CD4-positive, alpha-beta T cell treated with Interleukin-21 for 1 hour (primary cell): ENCODE measurements around the gene ALPP.
"Not testable (repeated sequence)": the region's sequence is repeated elsewhere in the genome, so short reads cannot be mapped to it uniquely, and the experiment has no call there.

ENCODE experiments used
- DNase-seq: peaks from one replicate; pipeline ENCODE4 v3.0.0-alpha.2; 2020

ALPP gene

DNA sequence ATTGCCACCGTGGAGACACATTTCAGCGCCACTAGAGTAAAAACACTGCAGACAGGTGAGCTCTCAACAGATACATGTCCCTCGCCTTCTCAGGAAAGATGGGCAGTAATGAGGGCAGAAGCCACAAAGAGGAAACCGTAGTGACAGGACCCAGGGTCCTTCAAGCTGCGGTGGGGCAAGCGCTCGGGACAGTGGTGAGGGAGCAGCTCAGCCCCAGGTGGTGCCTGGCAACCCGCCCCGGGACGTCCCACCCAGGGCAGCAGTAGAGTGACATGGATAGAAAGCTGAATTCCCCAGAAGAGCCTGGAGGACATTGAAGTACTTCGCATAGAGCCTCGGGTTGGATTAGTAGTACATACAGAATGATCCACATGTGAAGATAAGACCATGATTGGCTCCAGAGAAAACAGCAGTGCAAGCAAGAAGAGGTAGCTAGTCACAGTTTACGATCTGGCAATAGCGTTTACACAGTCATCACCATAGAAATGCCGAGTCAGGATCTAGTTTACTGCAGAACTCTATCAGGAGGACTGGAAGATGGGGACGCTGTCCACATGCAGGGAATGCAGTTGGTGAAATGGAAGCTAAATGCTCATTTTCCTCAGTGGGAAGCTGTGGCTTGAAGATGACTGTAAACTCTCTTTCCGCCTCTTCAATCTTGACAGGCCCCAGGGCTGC lies 37.4 kb upstream of the ALPP start:
- no peak for DNase-seq

DNA sequence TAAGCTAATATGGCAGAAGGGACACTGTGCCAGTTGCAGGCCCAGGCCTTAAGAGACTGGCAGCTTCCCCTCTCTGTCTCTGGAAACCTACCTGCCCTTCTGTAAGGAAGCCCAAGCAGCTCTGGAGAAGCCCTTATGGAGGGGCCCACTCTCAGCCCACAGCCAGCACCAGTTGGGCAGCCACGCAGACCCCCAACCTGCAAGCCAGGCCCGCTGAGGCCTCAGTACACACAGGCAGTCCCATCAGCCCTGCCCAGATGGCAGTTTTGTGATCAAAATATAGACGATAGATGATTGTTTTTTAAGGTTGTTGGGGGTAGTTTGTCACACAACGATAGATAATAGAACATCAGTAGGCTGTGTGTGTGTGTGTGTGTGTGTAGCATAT lies 36.8 kb upstream of the ALPP start:
- DNase-seq = no peak

DNA sequence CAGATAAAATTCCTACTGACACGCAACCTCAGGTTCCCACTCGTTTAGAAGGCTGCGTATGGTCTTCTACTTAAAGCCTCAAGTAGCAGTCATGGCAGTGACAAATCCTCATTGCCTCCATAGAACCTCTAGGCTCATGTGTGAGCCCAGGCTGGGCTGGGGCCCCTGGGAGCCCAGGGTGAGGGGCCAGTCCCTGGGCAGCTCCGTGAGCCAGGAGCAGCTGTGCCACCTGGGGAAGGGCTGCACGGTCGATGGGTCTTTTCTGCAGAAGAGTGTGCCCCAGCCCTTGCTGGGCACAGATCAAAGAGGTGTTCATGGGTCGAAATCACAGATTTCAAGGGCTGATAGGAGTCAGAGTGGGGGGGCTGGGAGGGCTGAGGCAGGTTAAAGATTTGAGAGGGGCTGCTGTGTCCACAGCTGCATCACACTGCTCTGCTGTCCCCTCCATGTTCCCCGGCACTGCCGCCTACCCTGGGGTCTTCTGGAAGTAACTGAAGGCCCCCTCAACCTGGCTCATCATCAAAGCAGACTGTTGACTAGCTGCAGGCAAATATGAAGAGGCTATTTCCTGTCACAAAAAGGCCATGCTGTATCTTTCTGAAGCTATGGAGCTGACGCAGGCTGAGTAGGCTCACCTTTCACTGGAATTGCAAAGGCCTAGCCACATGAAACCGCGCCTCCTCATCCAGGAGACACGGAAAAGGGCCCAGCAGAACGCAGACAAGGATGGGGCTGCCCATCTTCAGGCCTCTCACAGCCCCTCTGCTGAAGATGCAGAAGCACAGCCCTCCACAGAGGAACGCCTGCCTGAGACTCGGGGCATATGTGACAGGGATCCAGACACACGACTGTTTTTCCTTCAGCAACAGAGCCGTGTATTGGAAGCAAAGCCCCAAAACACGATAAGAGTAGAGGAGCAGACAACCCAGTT lies 35.7 kb upstream of the ALPP start:
- DNase-seq = no peak

DNA sequence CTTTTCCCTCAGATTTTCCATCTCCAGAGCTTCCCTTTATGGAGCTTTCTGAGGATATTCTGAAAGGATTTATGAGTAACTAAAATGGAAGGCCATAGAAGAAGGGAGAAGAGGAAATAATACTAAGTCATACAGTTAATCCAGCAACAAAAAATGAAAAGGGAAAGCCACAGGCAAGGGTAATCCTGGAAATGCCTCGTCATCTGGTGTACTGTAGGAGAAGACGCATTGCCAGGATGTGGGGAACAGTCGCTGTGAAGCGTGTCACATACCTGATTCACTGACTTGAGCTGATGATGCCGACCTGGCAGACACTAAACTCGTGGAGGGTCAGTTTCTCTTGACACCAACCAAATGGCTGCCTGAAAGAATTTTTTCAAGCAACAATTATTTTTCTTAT lies 34.7 kb upstream of the ALPP start:
- DNase-seq = no peak

DNA sequence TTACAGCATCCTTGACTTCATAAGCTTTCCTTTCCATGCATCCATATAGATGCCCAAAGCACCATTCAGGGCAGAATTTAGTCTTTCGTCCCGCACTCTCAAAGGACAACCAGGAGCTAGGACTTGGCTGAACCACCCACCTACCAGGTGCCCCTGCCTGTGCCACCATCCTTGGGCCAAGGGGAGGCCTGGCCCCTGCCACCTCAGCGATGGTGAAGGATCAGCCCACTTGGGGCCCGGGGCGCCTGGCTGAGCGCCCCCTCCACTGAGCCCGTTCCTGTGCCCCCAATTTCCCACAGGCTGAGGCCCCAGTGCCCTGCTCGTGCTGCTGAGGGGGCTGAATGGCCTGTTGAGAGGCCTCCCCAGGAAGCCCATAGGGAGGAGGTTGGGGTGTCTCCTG lies 33.3 kb upstream of the ALPP start:
- no peak for DNase-seq

DNA sequence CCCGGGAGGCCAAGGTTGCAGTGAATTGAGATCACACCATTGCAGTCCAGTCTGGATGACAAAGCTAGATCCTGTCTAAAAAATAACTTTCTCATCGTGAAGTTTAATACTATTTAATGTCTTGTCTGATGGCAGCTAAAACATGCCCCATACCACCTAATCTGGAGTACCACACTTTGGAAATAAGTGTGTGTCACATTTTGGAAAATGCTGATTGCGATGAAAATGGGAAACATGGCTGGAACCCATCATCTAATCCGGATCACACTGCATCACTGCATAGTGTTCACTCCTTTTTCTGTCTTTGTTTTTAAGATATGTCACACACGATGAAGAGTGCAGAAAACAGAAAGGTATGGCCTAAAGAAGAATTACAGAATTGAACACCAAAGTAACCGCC lies 31.2 kb upstream of the ALPP start:
- DNase-seq = no peak

DNA sequence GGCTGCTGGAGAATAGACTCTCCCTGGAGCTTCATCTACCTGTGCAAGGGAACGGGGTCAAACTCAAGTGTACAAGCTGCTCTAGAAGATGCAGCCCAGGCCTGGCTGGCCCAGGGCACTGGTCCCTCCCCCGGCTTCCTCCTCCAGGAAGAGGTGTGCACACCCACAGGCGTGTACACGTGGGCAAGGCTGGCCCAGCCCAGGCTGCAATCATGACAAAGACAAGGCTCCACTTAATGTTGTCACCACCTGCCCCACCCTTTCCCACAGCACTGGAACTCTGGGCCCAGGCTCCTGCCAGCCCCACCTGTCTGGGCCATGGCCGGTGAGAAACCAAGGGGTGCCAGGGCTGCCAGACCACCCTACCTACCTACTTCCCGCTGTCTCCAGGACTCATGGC lies 29.6 kb upstream of the ALPP start:
- DNase-seq = peak; percentile 8

DNA sequence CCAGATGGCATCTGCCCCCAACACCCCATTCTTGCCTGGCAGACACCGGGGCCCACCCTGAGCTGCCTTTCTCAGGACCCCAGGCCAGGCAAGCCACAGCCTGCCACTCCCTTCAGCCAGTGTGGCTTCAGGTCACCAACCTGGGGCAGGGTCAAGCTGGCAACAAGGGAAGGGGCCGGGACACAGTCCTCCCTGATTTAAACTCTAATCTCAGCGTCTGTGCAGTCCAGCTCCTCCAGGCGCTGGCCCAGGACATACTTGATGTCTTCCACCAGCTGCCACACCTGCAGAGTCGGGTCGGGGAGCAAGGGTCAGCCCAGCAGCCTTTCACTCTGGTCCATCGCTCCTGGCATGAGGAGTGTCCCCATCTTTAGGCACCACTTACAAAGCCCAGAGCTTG lies 29.0 kb upstream of the ALPP start:
- no peak for DNase-seq

DNA sequence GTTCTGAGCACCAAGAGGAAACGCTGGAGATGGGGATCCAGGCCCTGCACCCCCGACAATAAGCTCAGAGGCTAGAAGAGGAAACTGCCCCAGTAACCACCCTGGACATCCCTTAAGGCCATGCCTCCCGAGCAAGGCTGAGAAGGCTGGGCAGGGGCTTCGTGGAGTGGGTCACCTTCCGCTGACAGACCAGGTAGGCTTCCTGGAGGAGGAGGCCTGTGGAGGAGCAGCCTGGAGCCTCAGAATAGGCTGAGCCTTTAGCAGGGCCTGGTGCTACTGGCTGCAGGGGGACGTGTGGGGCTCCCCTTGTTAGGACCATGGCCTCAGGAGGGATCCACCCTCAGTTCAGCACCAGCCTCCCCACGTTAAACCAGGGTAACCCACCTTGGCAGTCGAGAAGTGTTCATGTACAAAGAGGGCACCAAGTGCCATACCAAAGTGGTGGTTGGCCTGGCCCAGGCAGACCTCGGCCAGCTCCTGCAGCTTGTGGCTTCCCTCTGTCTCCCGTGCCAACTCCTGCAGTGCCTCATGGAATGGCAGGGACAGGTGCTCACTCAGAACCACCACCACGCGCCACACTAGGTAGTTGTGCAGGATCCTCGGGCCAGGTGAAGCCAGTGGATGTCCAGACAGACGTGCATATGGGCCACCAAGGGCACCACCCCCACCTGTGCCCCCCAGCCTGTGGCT lies 28.5 kb upstream of the ALPP start:
- no peak for DNase-seq

DNA sequence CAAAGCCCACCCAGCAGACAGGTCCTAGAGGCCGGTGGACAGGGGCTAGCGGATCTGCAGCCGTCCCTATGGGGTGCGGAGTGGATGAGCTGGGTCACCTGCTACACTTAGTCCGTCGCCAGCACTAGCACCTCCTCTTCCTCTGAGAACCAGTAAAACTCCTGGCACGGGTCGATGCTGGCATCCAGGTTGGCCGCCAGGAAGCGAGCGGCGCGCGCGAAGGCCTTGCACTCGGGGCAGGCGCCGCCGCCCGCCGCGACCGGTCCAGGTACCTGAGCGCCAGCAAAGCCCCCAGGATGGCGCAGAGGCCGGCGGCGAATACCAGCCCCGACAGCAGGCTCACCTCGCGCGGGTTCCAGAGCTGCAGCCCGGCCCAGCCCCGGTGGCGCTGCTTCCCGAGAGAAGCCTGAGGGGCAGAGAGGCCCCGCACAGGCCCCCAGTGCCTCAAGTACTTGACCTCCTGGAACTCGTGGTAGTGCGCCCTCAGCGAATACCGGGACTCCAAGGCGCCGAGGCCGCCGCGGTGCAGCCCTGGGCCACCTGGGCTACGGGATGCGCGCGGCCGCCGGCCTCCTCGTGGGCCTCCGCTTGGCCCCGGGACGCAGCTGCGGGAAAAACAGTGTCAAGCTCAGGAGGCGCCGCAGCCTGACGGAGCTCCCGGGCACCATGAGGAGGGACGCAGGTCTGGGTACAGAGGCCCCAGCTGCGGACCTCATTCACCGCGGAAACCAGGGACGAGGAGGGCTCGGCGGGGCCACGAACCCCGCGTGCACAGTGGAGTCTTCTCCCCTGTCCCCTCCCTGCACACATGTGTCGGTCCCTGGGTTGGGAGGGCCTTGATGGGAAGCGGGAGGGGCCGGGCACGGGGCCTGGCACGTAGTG lies 27.5 kb upstream of the ALPP start:
- DNase-seq = no peak

DNA sequence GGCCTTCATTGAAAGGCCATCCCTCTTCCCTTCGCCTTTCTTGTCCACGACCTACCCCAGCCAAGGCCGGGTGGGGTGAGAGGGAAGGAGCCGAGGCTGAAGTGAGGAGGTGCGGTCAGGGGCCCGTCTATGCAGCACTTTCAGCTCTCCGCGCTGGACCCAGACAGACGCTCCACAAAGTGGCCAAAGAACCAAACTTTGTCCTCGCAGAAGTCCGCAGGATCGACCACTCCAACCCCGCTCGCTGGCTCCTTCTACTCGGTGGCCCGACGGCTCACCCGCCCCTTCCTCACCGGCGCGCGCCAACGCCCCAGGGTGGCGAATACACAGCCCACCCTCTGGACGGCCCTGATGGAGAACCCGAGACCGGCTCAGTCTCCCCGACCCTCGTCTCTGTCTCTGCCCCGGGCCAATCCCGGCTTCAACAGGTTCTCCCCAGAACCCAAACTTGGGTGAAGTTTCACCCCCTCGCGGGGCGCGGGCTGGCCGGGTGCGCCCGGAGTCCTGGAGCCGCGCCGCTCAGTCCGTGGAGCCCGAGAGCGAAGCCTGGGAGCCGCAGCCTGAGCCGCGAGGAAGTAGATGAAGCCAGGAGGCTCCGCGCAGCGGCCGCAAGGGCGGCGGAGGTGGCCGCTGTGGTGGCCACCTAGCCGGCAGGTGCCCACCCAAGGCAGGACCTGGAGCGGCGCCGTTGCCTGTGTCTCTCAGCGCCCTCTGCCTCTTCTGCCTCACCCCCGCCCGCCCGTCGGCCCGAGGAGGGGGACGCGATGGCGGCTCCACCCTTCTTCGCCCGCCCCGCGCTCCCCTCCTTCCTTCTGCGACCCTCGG lies 26.7 kb upstream of the ALPP start:
- no peak for DNase-seq

DNA sequence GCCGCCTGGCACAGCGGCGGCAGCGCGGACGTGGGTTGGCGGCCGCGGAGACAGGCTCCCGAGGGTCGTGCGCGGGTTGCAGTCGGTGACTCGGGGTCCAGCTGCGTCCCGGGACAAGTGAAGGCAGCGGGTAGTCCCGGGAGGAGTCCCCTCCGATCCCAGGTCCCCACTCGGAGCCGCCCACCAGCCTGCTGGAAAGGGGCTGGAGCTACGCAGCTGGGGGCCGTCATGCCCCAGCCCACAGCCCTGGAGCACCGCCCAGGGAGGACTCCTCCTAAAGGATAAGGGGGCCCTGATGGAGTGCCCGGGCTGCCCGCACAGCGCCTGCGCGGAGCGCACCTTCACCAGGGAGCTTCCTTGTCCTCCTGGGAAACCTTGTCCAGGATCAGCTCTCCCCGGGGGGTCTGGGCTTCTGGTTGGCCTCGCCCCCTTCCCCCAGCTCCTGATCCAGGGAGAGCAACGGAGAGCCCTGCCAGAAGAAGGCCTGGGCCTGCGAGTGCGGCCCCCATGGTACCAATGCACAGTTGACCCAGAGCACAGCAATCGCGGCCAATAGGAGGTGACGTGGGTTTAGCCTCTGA lies 25.9 kb upstream of the ALPP start:
- DNase-seq = no peak

DNA sequence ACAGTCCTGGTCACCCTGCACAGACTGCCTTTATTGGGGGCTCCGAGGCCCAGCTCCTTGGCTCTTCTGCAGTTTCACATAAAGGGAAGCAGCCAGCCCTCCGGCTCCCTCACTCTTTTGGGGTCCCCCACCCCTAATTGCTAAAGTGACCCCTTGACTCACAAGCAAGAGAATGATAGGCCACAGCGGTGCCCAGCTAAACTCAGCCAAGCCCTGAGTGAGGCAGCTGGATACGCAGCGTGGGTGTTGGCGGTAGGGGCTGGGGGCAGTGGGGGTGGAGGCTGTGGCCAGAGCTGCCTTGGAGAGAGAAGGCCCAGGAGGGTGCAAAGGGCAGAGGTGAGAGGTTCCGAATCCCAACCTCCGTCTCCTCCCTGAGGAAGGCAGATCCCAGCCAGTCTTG lies 25.5 kb upstream of the ALPP start:
- DNase-seq = no peak

DNA sequence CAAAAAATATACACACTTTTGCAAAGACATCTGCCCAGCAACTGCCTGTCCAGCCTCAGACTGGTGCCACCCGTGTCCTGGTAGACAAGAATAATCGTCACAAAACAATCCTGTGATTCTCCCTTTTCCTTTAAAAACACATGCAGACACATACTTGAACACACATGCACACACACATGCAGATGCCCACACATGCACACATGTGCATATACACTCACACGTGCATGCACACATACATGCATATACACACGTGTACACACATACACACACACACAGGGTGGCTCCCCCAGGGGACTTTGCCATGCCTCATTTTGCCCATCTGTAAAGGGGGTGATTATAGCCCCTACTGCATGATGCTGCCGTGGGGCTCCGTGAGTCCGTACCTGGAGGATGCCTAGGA lies 24.9 kb upstream of the ALPP start:
- no peak for DNase-seq

DNA sequence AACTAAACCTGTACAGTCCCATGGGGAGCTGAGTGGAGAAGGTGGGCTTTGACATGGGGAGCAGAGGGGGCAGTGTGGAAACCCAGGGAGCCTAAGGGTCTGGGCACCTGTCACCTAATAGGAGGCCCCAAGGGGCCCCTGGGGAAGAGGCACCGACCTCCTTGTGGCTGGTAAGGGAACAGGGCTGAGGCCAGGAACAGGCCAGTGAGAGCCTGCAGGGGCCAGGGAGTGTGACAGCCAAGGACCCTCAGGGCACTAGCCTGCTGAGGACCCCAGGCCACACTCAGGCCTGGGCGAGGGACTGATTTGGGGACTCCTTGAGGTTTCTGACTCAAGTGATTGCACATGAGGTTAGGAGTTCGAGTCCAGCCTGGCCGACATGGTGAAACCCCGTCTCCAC lies 24.5 kb upstream of the ALPP start:
- DNase-seq = no peak

DNA sequence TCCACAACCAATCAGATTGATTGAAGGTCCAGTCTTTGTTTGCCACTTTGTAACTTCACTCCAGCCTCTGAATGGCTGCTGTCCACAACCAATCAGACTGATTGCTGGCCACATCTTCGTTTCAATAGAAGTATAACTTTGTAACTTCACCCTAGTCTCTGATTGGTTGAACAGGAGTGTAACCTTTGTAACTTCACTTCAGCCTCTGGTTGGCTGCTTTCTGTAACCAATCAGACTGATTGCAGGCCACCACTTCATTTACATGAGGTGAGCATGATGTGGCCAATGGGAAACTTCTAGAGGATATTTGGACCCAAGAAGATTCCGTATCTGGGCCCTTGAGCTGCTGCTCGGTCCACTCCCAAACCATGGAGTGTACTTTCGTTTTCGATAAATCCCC lies 16.9 kb upstream of the ALPP start:
- DNase-seq = no peak

DNA sequence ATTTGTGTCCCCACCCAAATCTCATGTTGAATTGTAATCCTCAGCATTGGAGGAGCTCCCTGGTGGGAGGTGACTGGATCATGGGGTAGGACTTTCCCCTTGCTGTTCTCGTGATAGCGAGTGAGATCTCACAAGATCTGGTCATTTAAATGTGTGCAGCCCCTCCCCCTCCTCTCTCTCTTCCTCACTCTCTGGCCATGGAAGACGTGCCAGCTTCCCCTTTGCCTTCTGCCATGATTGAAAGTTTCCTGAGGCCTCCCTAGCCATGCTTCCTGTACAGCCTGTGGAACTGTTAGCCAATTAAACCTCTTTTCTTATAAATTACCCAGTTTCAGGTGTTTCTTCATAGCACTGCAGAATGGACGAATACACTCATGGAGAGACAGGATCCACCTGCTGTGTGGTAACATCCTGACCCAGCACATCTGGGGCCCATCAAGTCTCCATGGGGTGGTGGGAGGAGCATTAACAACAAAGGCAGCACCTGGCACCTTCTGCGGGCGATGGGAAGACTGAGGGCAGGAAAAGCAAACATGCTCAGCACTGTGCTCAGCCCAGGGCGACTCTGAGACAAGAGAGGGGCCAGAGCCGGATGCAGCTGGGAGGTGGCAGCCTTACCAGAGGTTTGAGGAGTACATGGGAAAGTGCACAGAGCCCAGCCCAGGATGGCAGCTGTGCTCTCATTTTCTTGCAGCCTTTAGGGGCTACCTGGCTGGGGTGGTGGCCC lies 16.2 kb upstream of the ALPP start:
- DNase-seq = no peak

DNA sequence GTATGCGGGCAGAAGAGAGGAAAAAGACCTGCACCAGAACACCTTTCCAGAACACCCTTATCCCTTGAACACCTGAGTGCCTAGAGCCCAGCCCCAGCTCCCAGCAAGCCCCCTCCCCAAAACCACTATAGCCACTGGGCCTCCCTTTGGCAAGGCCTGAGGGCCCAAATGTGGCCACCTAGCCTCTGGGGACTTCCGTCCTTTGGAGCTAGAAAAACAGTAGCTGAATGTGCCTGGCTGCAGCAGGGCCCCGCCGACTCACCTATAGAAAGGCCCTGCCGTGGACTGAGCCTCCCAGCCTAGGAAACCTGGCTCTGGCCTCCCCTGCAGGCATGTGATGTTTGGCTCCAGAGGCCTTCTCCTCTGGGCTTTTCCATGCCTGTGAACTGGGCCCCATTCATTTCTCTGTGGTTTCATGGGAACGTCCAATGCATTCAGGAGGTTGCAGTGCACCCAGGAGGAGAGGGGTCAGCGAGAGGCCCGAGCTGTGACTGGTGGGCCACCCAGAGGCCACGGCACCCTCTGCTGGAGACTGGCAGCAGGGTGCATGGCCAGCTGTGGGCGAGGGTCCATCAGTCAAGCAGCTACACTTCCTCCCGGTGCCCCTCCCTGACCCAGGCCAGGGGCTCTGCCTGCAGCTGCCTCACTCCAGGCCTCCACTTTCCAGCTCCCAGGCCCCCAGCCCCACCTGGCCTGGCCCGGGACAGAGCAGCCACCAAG lies 15.3 kb upstream of the ALPP start:
- DNase-seq = not testable (repeated sequence)

DNA sequence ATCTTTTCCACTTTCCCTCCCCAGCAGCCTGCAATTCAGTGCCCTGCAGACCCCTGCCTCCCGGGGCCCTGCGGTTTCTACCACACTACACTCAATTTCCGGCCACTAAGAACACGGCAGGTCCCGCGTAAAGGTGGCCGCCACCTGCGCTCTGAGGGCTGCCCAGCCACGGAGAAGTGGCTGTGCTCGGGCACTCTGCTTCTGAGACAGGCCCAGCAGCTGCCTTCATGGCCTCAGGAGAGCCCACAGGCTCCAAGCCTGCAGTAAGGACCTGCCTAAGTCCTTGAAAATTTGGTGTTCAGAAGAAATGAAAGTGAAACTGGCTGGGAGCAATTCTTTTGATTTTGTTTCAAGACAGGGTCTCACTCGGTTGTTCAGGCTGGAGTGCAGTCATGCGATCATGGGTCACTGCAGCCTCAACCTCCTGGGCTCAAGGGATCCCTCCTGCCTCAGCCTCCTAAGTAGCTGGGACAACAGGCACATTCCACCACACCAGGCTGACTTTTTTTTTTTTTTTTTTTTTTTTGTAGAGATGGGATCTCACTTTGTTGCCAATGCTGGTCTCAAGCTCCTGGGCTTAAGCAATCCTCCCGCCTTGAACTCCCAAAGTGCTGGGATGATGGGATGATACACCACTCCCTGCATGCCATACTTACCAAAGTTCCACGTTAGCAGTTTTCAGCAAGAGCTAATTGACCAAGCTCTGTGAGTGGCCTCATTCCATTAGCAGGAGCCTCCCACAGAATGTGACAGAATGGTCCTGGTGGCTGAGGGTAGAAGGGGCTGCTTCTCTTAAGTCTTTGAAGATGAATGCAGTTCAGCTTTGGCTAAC lies 14.6 kb upstream of the ALPP start:
- peak; percentile 36 for DNase-seq
